WERI-Rb-1 (cell line): ENCODE measurements around the gene TRIM34.
"Not testable (repeated sequence)": the region's sequence is repeated elsewhere in the genome, so short reads cannot be mapped to it uniquely, and the experiment has no call there.

Experiments
- DNase-seq: peaks from one replicate; pipeline ENCODE4 v3.0.0-alpha.2; 2020
- H3K27ac ChIP-seq: fragments of 250-450 bp; sonication (Bioruptor Pico); 2 replicates; pipeline ENCODE4 v1.5.1; 2020; ENCODE audit warnings: mild to moderate bottlenecking, moderate library complexity
- H3K27me3 ChIP-seq: fragments of 250-450 bp; sonication (Bioruptor Pico); 2 replicates; pipeline ENCODE4 v1.5.1; 2021; ENCODE audit warnings: mild to moderate bottlenecking, low read depth, moderate library complexity; ENCODE audit not compliant: insufficient read depth, severe bottlenecking
- H3K36me3 ChIP-seq: fragments of 250-450 bp; sonication (Bioruptor Pico); 2 replicates; pipeline ENCODE4 v1.5.1; 2020; ENCODE audit warnings: mild to moderate bottlenecking, moderate library complexity
- H3K4me3 ChIP-seq: 2 replicates; pipeline ENCODE4 v1.5.1; 2011; ENCODE audit warnings: low read depth, mild to moderate bottlenecking, control low read depth, low read length
- H3K9me3 ChIP-seq: fragments of 250-450 bp; sonication (Bioruptor Pico); 2 replicates; pipeline ENCODE4 v1.5.1; 2021; ENCODE audit warnings: mild to moderate bottlenecking, moderate library complexity; ENCODE audit not compliant: severe bottlenecking
- TF ChIP-seq, protein P1 (sequence below): IDR thresholded peaks from 2 replicates; pipeline ENCODE4 v1.5.1; 2011; ENCODE audit warnings: low read depth, mild to moderate bottlenecking, control low read depth, inconsistent platforms, low read length

TRIM34 gene

GRCh38 chr11:5690736-5691135, 65.9 kb downstream of the TRIM34 start:
- H3K36me3 ChIP-seq = no peaks in the 10 kb centered on the region
- no peak overlapping the region for H3K27ac ChIP-seq
- peaks cover 68% of the 10 kb centered on the region for H3K27me3 ChIP-seq
- no peaks in the 10 kb centered on the region for H3K9me3 ChIP-seq
- no peak overlapping the region for H3K4me3 ChIP-seq
- no peak for DNase-seq
- TF ChIP-seq, protein P1, sequence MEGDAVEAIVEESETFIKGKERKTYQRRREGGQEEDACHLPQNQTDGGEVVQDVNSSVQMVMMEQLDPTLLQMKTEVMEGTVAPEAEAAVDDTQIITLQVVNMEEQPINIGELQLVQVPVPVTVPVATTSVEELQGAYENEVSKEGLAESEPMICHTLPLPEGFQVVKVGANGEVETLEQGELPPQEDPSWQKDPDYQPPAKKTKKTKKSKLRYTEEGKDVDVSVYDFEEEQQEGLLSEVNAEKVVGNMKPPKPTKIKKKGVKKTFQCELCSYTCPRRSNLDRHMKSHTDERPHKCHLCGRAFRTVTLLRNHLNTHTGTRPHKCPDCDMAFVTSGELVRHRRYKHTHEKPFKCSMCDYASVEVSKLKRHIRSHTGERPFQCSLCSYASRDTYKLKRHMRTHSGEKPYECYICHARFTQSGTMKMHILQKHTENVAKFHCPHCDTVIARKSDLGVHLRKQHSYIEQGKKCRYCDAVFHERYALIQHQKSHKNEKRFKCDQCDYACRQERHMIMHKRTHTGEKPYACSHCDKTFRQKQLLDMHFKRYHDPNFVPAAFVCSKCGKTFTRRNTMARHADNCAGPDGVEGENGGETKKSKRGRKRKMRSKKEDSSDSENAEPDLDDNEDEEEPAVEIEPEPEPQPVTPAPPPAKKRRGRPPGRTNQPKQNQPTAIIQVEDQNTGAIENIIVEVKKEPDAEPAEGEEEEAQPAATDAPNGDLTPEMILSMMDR = no peak

- not testable (repeated sequence) for H3K4me3 ChIP-seq, H3K27ac ChIP-seq, H3K9me3 ChIP-seq, DNase-seq, H3K36me3 ChIP-seq
- H3K27me3 ChIP-seq = peaks cover 70% of the 10 kb centered on the region
These were observed 66.6 kb downstream of the TRIM34 start for GRCh38 chr11:5691238-5691963.

GRCh38 chr11:5691964-5692361, 67.2 kb downstream of the TRIM34 start:
- H3K9me3 ChIP-seq = no peaks in the 10 kb centered on the region
- TF ChIP-seq, protein P1 = no peak
- no peak overlapping the region for H3K27ac ChIP-seq
- no peak for DNase-seq
- H3K36me3 ChIP-seq = no peaks in the 10 kb centered on the region
- H3K4me3 ChIP-seq = no peak overlapping the region
- peaks cover 70% of the 10 kb centered on the region for H3K27me3 ChIP-seq
